Activated effector memory CD4-positive, alpha-beta T cell treated with Interleukin-2 at 50 U/mL for 16 hours (primary cell): Measurements from ENCODE around the gene NTN4.

Source experiments
- DNase-seq: peaks from one replicate; pipeline ENCODE4 v3.0.0-alpha.2; 2020

Gene NTN4

GRCh38 chr12:95615749-95616148 lies 174.8 kb downstream of the NTN4 start:
- no peak for DNase-seq

DNA sequence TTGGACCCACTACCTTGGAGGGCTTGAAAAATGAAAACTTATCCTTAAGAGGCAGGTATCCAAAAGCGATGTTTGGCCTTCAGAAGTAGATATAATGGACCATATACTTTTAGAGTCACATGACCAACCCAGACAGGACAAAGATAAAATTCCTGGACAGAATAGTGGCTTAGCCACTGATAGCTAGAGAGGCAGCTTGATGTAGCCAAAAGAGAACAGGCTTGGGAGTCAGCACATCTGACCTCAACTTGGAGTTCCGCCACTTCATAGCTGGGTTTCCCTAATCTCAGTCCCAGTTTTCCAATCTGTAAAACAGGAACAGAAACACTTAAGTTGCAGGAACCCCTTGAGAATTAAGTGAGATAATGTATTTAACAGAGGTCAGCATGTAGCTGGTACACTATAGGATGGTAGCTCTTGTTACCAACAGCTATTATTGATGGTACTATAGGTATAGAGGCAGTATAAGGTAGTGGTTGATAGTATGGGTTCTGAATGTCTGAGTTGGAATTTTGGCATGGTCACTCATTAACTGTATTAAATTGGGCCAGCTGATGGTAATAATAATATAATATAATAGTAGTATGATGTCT lies 176.1 kb downstream of the NTN4 start:
- no peak for DNase-seq

- DNase-seq = no peak
Observed at GRCh38 chr12:95613021-95613420, 177.5 kb downstream of the NTN4 start.

DNA sequence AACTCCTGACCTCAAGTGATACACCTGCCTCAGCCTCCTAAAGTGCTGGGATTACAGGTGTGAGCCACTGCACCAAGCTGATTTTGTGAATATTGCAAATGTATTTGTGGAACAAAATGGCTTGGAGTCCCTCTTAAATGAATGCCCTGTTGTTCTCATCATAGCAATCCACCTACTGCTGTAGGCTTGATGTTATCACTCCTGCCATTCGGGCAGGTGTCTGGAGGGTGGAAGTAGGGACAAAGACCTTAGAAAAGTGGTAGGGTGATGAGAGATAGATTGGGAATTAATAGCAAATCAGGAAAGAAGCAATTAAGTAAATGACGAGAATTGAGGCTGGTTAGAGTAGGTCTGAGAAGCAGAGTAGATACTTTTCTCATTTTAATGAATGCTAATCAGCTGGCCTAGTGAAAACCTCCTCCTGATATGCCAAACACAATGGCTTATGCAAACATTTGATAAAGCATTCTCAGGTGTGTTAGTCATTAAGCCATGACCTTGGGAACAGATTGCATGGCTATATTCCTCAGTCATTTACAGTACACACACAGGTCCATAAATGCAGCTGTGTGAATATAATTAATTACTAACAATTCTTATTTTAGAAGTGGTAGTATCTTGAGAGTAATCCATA lies 178.8 kb downstream of the NTN4 start:
- DNase-seq = no peak

GRCh38 chr12:95608252-95609033 lies 182.1 kb downstream of the NTN4 start:
- no peak for DNase-seq
